NCI-H526 treated with DMSO at 0.1 percent for 48 hours (cell line): ENCODE results near the gene CPEB1.
"Not testable (repeated sequence)": the region's sequence is repeated elsewhere in the genome, so short reads cannot be mapped to it uniquely, and the experiment has no call there.

ENCODE experiments used
- DNase-seq: peaks from one replicate; lab custom pipeline; 2025; lab: John Stamatoyannopoulos, UW

The CPEB1 gene

GRCh38 chr15:82545002-82545401 lies 102.2 kb downstream of the CPEB1 start:
- DNase-seq, result no peak

DNA sequence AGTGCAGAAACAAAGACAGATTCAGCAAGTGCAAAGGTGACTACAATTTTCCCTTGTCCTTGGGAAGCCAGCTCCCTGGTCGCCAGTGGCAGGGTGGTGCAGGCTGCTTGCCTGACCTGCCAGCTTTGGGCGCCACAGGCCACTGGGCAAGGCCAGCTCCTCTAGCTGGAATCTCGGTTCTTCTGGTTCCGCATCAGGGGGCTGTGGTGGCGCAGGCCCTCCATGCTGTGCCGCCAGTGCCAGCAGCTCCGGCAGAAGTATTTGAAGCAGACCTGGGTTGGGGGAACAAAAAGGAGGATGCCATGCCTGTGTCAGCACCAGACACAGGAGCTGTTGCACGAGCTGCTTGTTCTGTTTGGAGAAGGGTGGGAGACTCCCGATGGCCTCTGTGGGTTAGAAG lies 102.7 kb downstream of the CPEB1 start:
- DNase-seq, result no peak

DNA sequence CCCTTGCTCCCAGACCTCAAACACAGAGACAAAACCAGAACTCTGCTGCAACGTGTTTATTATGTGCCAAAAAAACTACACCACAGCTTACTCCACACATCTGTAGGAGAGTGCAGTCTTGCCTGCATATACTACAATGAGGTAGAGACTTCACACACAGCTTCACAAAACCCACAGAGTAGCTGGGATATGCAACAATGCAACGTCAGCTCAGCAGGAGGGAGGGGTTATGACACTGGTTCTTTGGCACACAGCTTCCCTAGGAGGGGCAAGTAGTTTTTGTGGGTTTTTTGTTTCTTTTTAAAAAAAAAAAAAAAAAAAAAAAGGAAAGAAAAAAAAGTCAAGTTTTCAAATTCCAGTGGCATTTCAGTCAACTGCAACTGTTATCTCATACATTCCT lies 104.0 kb downstream of the CPEB1 start:
- no peak for DNase-seq

DNA sequence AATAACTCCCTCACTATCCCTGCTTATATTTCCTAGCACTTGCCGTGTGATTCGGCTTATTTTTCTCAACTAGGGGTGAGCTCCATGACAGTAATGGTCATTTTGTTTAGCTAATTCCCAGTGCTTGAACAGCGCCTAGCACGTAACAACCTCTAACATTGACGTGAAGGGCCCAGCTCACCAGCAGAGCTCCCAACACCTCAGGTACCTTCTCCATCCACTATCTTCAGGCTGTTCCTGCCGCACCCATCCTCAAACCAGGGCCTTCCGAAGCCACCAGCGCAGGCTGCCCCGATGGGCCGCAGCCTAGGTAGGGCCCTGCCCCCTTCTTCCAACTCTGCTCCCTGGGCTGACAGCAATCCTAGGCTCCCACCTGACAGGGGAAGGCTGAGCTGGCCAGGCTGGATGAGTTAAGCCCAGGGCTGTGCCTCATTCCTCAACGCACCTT lies 106.2 kb downstream of the CPEB1 start:
- DNase-seq, result no peak

DNA sequence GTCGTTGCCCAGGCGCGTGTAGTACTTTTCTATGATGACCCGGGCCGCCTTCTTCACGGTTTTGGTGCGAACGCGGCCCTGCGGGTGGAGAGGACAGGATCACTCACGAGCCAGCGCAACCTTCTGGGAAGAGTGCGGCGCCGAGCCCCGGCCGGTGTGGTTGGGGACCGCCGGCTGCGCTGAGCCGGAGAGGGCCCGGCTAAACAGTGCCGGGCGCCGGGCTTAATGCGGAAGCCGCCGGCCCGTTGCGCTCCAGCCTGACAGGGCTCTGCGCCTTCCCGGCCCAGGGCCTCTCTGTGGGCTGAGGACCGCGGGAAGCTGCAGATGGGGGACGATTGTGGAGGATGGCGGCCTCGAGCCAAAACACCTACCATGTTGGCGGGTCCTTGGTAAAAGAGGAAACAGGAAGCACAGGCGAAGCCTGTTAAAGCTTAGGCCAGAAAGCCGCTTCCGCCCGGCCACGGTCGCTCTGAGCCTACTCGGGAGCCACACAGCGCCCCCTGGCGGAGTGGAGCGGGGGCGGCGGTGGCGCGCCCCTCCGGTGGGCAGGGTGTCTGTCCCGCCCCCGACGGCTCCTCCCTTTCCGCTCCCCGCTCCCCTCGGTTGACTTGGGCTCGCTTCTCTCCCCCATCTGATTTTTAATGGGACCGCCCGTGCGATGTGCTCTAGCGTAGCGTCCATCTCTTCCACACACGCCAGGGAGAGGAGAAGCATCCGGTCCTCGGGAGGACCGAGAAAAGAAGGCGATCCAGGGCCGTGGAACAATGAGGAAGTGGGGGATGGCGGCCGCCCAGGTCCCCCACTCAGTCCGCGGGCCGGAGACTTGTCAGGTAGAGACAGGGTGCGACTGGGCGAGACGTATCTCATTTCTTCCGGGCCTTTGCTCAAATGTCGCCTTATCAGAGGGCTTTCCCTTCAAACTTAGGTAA lies 106.8 kb downstream of the CPEB1 start, which contains the start of gene RPS17:
Gene RPS17 (minus strand): TSS at position 403 of the 929 bp plus-strand sequence. CDS start 29 bp downstream, at position 374.
- DNase-seq, result no peak

DNA sequence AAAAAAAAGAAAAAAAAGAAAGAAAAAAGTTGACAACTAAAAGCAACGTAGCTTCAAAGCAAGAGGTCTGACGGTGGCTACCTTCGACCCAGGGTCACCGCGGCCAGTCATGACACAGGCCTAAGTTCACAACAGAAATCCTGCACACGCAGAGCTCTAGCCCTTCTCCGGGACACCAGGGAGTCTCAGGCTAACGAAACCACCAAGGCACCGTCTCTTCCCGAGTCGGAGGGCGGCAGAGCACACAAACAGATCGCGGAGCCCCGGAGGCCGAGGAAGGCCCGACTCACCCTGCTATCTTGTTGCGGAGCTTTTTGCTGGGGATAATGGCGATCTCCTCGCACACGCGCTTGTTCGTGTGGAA lies 107.5 kb downstream of the CPEB1 start:
- no peak for DNase-seq

GRCh38 chr15:82538961-82539690 lies 108.0 kb downstream of the CPEB1 start:
- DNase-seq, result no peak

GRCh38 chr15:82537351-82537908 lies 109.7 kb downstream of the CPEB1 start:
- no peak for DNase-seq

DNA sequence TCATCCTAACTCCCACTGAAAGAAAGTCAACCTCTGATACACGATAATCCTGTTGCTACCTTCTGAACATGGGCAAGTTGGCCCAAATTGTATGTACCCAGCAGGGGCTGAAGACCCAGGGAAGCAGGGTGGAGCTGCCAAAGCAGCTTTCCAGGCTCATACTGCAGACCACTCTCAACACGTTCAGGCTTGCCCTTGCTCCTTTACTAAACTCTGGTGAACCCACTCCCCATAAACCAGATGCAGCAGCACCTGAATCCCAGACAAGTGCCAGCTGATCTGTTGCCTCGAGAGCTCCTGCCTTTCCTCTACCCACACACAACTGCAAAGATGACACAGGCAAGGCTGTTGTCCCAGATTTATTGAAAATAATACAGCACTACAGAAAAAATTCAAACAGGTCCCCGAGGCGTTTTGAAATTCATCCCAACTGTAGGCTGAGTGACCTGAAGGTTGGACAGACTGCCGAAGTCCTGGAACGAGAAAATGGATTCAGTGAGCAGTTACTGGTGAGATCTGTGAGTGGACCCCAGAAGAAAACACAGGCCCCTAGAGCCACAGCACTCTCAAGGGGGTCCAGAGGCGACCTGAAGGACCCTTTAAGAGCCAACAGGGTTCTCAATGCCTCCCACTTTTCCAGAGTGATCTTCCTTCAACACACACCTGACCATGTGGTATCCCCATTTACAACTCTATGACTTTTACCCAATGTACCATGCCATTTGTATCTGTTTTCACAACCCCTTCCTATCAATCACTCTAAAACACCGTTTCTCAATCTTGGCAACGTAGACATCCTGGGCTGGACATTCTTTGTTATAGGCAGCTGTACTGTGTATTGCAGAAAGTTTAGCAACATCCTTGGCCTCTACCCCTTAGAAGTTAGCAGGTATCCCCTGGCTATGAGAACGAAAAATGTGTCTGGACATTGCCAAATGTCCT lies 110.5 kb downstream of the CPEB1 start:
- no peak for DNase-seq

GRCh38 chr15:82535566-82536408 lies 111.4 kb downstream of the CPEB1 start:
- no peak for DNase-seq

DNA sequence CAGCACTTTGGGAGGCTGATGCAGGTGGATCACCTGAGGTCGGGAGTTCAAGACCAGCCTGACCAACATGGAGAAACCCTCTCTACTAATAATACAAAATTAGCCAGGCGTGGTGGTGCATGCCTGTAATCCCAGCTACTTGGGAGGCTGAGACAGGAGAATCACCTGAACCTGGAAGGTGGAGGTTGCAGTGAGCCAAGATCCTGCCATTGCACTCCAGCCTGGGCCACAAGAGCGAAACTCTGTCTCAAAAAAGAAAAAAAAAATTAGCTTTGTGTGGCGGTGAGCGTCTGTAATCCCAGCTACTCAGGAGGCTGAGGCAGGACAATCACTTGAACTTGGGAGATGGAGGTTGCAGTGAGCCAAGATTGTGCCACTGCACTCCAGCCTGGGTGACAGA lies 112.0 kb downstream of the CPEB1 start:
- DNase-seq, result not testable (repeated sequence)

DNA sequence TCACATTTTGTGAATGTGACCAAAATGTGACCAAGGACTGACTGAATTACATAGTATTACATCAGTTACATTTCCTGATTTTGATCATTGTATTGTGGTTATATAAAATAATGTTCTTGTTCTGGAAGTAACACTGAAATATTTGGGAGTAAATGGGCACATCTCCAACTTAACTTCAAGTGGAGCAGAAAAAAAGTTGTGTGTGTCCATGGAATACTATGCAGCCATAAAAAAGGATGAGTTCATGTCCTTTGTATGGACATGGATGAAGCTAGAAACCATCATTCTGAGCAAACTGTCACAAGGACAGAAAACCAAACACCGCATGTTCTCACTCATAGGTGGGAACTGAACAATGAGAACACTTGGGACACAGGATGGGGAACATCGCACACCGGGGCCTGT lies 112.7 kb downstream of the CPEB1 start:
- DNase-seq, result not testable (repeated sequence)

DNA sequence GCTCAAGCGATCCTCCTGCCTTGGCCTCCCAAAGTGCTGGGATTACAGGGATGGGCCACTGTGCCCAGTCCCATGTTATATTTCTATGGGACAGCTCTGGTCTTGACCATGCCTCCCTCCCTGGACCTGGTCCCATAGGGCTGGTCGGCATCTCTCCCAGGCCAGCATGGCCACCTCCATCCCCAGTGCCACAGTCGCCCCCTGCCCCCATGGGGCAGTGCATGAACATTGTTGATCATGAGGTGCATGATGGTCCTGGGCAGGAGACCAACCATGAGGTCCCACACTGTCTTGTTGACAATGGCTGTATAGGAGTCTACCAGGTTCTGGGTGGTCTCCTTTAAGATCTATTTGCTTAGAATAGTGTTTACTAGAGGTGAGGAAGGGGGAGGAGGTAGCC lies 113.4 kb downstream of the CPEB1 start:
- DNase-seq, result no peak

DNA sequence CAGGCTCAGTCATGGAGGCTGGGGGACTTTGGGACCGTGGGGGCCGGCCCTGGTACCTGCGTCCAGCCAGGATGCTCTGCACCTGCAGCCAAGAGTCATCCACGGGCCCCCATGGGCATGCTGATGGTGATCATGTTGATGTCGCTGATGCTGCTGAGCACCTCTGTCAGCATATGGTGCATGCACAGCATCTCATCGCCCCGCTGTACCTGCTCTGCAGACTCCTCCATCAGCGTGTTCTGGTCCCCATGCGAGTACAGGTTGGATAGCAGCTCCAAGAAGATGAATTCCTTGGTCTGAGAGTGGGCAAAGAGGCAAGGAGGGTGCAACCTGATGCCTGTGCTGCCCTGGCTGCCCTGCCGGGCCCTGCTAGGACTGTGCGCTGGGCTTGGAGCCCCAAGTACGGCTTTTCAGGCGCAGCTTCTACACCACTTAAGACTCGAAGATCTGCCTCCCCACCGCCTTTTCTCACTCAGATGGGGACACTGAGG lies 114.1 kb downstream of the CPEB1 start:
- DNase-seq, result no peak

DNA sequence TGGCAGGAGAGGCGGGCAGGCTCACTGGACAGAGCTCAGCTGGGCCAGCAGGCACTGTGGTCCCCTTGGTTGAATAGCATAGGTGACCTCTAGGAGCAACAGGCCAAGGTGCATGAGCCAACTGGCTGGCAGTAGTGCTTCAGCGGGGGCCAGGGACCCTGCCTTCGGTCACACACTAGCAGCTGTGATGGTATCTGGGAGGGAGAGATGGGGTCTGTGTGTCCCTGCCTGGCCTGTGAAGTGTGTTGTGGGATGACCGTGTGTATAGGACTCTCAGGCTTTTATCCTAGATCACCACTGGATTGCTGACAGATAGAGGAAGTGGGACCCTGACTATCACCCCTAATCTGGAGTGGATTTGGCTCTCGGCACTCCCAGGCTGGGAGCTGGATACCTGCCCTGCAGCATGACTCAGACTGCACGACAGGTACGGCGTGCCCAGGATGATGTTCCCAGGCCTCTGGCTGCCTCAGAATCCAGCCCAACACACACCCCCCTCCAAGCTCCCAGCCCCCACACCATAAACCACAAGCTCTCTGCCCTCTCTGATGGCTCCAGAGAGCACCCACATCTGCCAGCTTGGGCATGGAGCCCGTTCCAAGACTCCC lies 114.7 kb downstream of the CPEB1 start:
- DNase-seq, result no peak

GRCh38 chr15:82531496-82532382 lies 115.4 kb downstream of the CPEB1 start:
- no peak for DNase-seq

GRCh38 chr15:82530606-82531379 lies 116.4 kb downstream of the CPEB1 start:
- DNase-seq, result no peak

DNA sequence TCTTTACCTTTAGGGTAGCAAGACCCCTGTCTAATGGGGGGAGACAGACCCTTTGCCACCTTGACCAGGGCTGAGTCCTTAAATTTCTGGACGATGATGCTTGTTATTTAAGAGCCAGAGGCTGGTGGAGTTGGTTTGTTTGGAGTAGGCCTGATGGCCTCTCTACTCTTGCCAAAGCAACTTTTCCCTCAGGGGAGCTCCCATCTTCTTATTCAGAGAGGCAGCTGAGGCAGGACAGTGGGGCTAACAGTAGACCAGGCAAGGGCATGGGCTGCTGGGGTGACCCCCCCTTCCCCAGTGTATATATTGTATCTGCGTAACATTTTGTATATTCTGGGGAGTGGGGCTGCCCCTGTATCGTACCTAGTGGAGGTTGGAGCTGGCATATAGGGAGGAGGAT lies 117.2 kb downstream of the CPEB1 start:
- DNase-seq, result no peak
